HEK293 (cell line): ENCODE data around the gene ARPC2.

Experiments used
- CTCF ChIA-PET: fragments of 350-600 bp; formaldehyde crosslinking; extraction: SDS; loops from one replicate; lab custom pipeline; 2021; ENCODE audit warnings: antibody characterized with exemption; lab: Yijun Ruan, JAX
- POLR2A ChIA-PET: fragments of 300-600 bp; formaldehyde crosslinking; extraction: SDS; loops from one replicate; lab custom pipeline; 2020; ENCODE audit warnings: antibody characterized with exemption, inconsistent platforms; lab: Yijun Ruan, JAX
- H3K27ac ChIP-seq: fragments of 200-500 bp; sonication (Bioruptor generic); 2 replicates; pipeline ENCODE4 v1.5.1; 2014; ENCODE audit warnings: low read depth, low read length, control low read depth, inconsistent platforms; ENCODE audit errors: extremely low read depth
- H3K36me3 ChIP-seq, 2 experiments: fragments of 200-500 bp in 1 of 2; sonication (Bioruptor generic) in 1 of 2; 1 replicate in 1 of 2; 2 replicates in 1 of 2; pipeline ENCODE4 v1.5.1; 2014 to 2017; ENCODE audit warnings: inconsistent platforms in 2 of 2, low read length in 2 of 2; ENCODE audit not compliant: control insufficient read depth in 2 of 2, insufficient read depth in 1 of 2
- H3K4me1 ChIP-seq: fragments of 200-500 bp; sonication (Bioruptor generic); 2 replicates; pipeline ENCODE4 v1.5.1; 2014; ENCODE audit warnings: mild to moderate bottlenecking, low read length, inconsistent platforms; ENCODE audit not compliant: control insufficient read depth, insufficient read depth
- H3K4me3 ChIP-seq: 2 replicates; pipeline ENCODE4 v1.5.1; 2011; ENCODE audit warnings: low read depth, mild to moderate bottlenecking, control low read depth, low read length, moderate library complexity
- H3K9me3 ChIP-seq: fragments of 200-500 bp; sonication (Bioruptor generic); 2 replicates; pipeline ENCODE4 v1.5.1; 2014; ENCODE audit warnings: low read depth, low read length, inconsistent platforms; ENCODE audit not compliant: control insufficient read depth, insufficient read depth
- CTCF ChIP-seq: fragments of 450-650 bp; formaldehyde crosslinking; IDR thresholded peaks from 2 replicates; pipeline ENCODE4 v1.5.1; 2016; ENCODE audit warnings: missing biosample characterization, missing genetic modification characterization
- KLF16 ChIP-seq: fragments of 450-650 bp; formaldehyde crosslinking; IDR thresholded peaks from 2 replicates; pipeline ENCODE4 v1.5.1; 2017; ENCODE audit warnings: missing biosample characterization, missing genetic modification characterization
- SCRT2 ChIP-seq: fragments of 450-650 bp; formaldehyde crosslinking; IDR thresholded peaks from 2 replicates; pipeline ENCODE4 v1.5.1; 2016; ENCODE audit warnings: missing biosample characterization, missing genetic modification characterization
- WT1 ChIP-seq: fragments of 450-650 bp; formaldehyde crosslinking; IDR thresholded peaks from 2 replicates; pipeline ENCODE4 v1.5.1; 2016; ENCODE audit warnings: missing biosample characterization, missing genetic modification characterization
- ZBTB17 ChIP-seq: fragments of 450-650 bp; formaldehyde crosslinking; IDR thresholded peaks from 2 replicates; pipeline ENCODE4 v1.5.1; 2016; ENCODE audit warnings: missing biosample characterization, missing genetic modification characterization
- ZNF121 ChIP-seq: fragments of 450-650 bp; formaldehyde crosslinking; IDR thresholded peaks from 2 replicates; pipeline ENCODE4 v1.5.1; 2016; ENCODE audit warnings: missing biosample characterization, missing genetic modification characterization
- ZNF16 ChIP-seq: fragments of 450-650 bp; formaldehyde crosslinking; IDR thresholded peaks from 2 replicates; pipeline ENCODE4 v1.5.1; 2016; ENCODE audit warnings: low read depth, missing biosample characterization, missing genetic modification characterization
- ZNF248 ChIP-seq: fragments of 450-650 bp; formaldehyde crosslinking; IDR thresholded peaks from 2 replicates; pipeline ENCODE4 v1.5.1; 2017; ENCODE audit warnings: missing biosample characterization, missing genetic modification characterization
- ZNF324 ChIP-seq: fragments of 450-650 bp; formaldehyde crosslinking; IDR thresholded peaks from 2 replicates; pipeline ENCODE4 v1.5.1; 2016; ENCODE audit warnings: missing biosample characterization, missing genetic modification characterization
- ZNF549 ChIP-seq: fragments of 450-650 bp; IDR thresholded peaks from 2 replicates; pipeline ENCODE4 v1.5.1; 2018; ENCODE audit warnings: missing biosample characterization, missing genetic modification characterization, mild to moderate bottlenecking, inconsistent platforms, moderate library complexity
- ZNF571 ChIP-seq: fragments of 450-650 bp; formaldehyde crosslinking; IDR thresholded peaks from 2 replicates; pipeline ENCODE4 v1.5.0; 2017; ENCODE audit warnings: missing biosample characterization, missing genetic modification characterization
- ZNF621 ChIP-seq: fragments of 450-650 bp; formaldehyde crosslinking; IDR thresholded peaks from 2 replicates; pipeline ENCODE4 v1.5.1; 2017; ENCODE audit warnings: missing biosample characterization, missing genetic modification characterization
- ZNF837 ChIP-seq: fragments of 450-650 bp; formaldehyde crosslinking; IDR thresholded peaks from 2 replicates; pipeline ENCODE4 v1.5.1; 2016; ENCODE audit warnings: missing biosample characterization, missing genetic modification characterization
- TF ChIP-seq, protein P1 (sequence below): fragments of 450-650 bp; formaldehyde crosslinking; IDR thresholded peaks from 2 replicates; pipeline ENCODE4 v1.5.1; 2016; ENCODE audit warnings: missing biosample characterization, missing genetic modification characterization
- TF ChIP-seq, protein P2 (sequence below): fragments of 450-650 bp; formaldehyde crosslinking; IDR thresholded peaks from 2 replicates; pipeline ENCODE4 v1.5.1; 2017; ENCODE audit warnings: missing biosample characterization, missing genetic modification characterization
- TF ChIP-seq, protein P3 (sequence below): fragments of 450-650 bp; formaldehyde crosslinking; IDR thresholded peaks from 2 replicates; pipeline ENCODE4 v1.5.0; 2017; ENCODE audit warnings: missing biosample characterization, missing genetic modification characterization, borderline replicate concordance

The ARPC2 gene

GRCh38 chr2:218296847-218297246 is 79.9 kb downstream of the ARPC2 start:
- TF ChIP-seq, protein P1, sequence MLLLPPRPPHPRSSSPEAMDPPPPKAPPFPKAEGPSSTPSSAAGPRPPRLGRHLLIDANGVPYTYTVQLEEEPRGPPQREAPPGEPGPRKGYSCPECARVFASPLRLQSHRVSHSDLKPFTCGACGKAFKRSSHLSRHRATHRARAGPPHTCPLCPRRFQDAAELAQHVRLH (tag by site-specific recombination): no peak
- TF ChIP-seq CTCF: 0 out of 2 replicates have a peak, but pooled peaks have one; percentile 38
- Histone ChIP-seq H3K36me3 (no peaks in the 10 kb centered on the region), H3K4me3 (no peak overlapping the region), H3K9me3 (no peaks in the 10 kb centered on the region), H3K27ac (no peak overlapping the region), H3K4me1 (peaks cover 3% of the 10 kb centered on the region; the same call in 1 of the 2 replicates)
- ChIA-PET CTCF (interaction anchor here (1.0 to 8.8 kb wide), 5 partner anchors 9 to 59 kb away, joined by 4 to 89 read pairs (median 5); partner anchors contain the start of genes AAMP and PNKD), POLR2A (no interaction called here)

GRCh38 chr2:218298314-218298875 is 81.4 kb downstream of the ARPC2 start:
- no peak overlapping the region for H3K4me3 ChIP-seq
- H3K36me3 ChIP-seq: no peaks in the 10 kb centered on the region
- POLR2A ChIA-PET: interaction anchor here (1.1 kb wide), 2 partner anchors 12 to 103 kb away, joined by 3 to 7 read pairs; no protein-coding TSS in a partner anchor
- H3K4me1 ChIP-seq: peaks cover 3% of the 10 kb centered on the region; the same call in 1 of the 2 replicates
- H3K9me3 ChIP-seq: no peaks in the 10 kb centered on the region
- no peak for TF ChIP-seq ZBTB17 (tag by site-specific recombination)
- no peak for TF ChIP-seq ZNF16 (tag by site-specific recombination)
- TF ChIP-seq ZNF324 (tag by site-specific recombination): no peak
- TF ChIP-seq, protein P2, sequence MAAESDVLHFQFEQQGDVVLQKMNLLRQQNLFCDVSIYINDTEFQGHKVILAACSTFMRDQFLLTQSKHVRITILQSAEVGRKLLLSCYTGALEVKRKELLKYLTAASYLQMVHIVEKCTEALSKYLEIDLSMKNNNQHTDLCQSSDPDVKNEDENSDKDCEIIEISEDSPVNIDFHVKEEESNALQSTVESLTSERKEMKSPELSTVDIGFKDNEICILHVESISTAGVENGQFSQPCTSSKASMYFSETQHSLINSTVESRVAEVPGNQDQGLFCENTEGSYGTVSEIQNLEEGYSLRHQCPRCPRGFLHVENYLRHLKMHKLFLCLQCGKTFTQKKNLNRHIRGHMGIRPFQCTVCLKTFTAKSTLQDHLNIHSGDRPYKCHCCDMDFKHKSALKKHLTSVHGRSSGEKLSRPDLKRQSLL (tag by site-specific recombination): no peak
- TF ChIP-seq, protein P3, sequence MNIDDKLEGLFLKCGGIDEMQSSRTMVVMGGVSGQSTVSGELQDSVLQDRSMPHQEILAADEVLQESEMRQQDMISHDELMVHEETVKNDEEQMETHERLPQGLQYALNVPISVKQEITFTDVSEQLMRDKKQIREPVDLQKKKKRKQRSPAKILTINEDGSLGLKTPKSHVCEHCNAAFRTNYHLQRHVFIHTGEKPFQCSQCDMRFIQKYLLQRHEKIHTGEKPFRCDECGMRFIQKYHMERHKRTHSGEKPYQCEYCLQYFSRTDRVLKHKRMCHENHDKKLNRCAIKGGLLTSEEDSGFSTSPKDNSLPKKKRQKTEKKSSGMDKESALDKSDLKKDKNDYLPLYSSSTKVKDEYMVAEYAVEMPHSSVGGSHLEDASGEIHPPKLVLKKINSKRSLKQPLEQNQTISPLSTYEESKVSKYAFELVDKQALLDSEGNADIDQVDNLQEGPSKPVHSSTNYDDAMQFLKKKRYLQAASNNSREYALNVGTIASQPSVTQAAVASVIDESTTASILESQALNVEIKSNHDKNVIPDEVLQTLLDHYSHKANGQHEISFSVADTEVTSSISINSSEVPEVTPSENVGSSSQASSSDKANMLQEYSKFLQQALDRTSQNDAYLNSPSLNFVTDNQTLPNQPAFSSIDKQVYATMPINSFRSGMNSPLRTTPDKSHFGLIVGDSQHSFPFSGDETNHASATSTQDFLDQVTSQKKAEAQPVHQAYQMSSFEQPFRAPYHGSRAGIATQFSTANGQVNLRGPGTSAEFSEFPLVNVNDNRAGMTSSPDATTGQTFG (tag by site-specific recombination): no peak
- no peak for TF ChIP-seq WT1 (tag by site-specific recombination)
- TF ChIP-seq ZNF248 (tag by site-specific recombination): no peak
- TF ChIP-seq SCRT2: no peak
- TF ChIP-seq ZNF837 (tag by site-specific recombination): no peak
- TF ChIP-seq, protein P1 (tag by site-specific recombination): no peak
- no peak for TF ChIP-seq ZNF549 (tag by site-specific recombination)
- no peak for TF ChIP-seq ZNF121 (tag by site-specific recombination)
- TF ChIP-seq ZNF621 (tag by site-specific recombination): no peak
- no peak for TF ChIP-seq ZNF571 (tag by site-specific recombination)
- no peak for TF ChIP-seq KLF16 (tag by site-specific recombination)
- no peak overlapping the region for H3K27ac ChIP-seq
- CTCF ChIA-PET: interaction anchor here (0.8 to 1.9 kb wide), 7 partner anchors 8 to 168 kb away, joined by 3 to 10 read pairs (median 4); partner anchors contain the start of gene CATIP
